H1 (cell line): ENCODE data around the gene PRSS16. TPM values are rescaled to one million over a fixed set of nuclear protein-coding genes. Genes with fewer than 3 reads are reported as not detected.

Experiments used
- EGR1 ChIP-seq: IDR thresholded peaks from 2 replicates; pipeline ENCODE4 v1.6.1; 2011; ENCODE audit warnings: low read depth, low read length, borderline replicate concordance
- GTF2F1 ChIP-seq: IDR thresholded peaks from 2 replicates; pipeline ENCODE4 v1.6.1; 2012; ENCODE audit warnings: low read depth, low read length, improper control_type of control experiment, borderline replicate concordance
- HDAC6 ChIP-seq: IDR thresholded peaks from one replicate; pipeline ENCODE4 v1.7.1; 2012; ENCODE audit warnings: low read depth, mild to moderate bottlenecking, inconsistent platforms, low read length, moderate library complexity
- KDM1A ChIP-seq: fragments of 200-600, 300-600 bp; sonication (generic); IDR thresholded peaks from 2 replicates; pipeline ENCODE4 v1.7.1; 2016; ENCODE audit warnings: mild to moderate bottlenecking, low read length, borderline replicate concordance
- SIN3A ChIP-seq, 2 experiments: IDR thresholded peaks in 1 of 2; conservative IDR thresholded peaks in 1 of 2; 2 replicates each; pipeline ENCODE4 v1.6.1; 2011 to 2012; ENCODE audit warnings: low read length in 2 of 2, improper control_type of control experiment in 1 of 2, low read depth in 1 of 2, mild to moderate bottlenecking in 1 of 2
- TEAD4 ChIP-seq: IDR thresholded peaks from 2 replicates; pipeline ENCODE4 v1.6.1; 2012; ENCODE audit warnings: low read depth, low read length, inconsistent platforms, mixed read lengths
- polyA plus RNA-seq, 7 experiments: library from polyadenylated mRNA; depleted of rRNA in 3 of 7; stranded (reverse) in 5 of 7; unstranded in 2 of 7; fragments of >200 nt in 5 of 7; fragments of 200-250 nt in 2 of 7; gene quantifications; 1 replicate in 5 of 7; 2 replicates in 1 of 7; 4 replicates in 1 of 7; pipeline versions ENCODE4 v1.2.1 to v1.2.3, GENCODE V29; 2011 to 2013; ENCODE audit warnings: missing spikeins in 2 of 7, mixed read lengths in 2 of 7
- total RNA-seq: library from RNA; stranded (reverse); fragmentation: NEBNext Ultra II Directional; extraction: Animal tissue kit (Norgen Biotek cat#: 25700); gene quantifications from 2 replicates; pipeline ENCODE4 v1.2.1, GENCODE V29; 2021

The PRSS16 gene
- total and polyA plus RNA-seq, 2 of the 8 experiments (the other 6 are each of a cell fraction or from before 2014, with no cell fraction given) = 20.2 to 38.9 TPM

DNA sequence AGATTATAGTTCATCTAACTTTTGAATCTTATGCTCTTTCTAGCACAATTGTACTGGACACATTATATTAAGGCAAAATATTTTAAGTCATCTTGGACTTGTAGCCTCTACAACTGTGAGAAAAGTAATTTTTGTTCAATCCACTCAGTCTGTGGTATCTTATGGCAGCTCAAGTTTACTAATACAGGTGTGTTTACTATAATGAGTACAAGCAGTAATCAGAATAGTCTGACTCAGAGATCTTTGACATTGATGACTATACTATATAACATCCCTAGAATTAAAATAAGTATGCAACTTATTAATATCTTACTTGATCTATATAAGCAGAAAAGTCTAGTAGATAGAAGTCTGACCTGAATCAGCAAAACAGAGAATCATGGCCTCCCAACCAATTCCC lies 40.7 kb upstream of the PRSS16 start (continued):
- TF ChIP-seq TEAD4 (no peak), SIN3A (conservative IDR thresholded peaks at IDR 0.05 in 1 of 2, IDR thresholded peaks at IDR 0.05 in 1 of 2; ENCODE audit: low read depth in 1 of 2, low read length in 2 of 2) (no peak), KDM1A (no peak), HDAC6 (no peak), GTF2F1 (no peak), EGR1 (no peak)
- TF ChIP-seq, all 59 proteins: peak for 0
